Measurements from ENCODE around the gene IRGQ.

DNA sequence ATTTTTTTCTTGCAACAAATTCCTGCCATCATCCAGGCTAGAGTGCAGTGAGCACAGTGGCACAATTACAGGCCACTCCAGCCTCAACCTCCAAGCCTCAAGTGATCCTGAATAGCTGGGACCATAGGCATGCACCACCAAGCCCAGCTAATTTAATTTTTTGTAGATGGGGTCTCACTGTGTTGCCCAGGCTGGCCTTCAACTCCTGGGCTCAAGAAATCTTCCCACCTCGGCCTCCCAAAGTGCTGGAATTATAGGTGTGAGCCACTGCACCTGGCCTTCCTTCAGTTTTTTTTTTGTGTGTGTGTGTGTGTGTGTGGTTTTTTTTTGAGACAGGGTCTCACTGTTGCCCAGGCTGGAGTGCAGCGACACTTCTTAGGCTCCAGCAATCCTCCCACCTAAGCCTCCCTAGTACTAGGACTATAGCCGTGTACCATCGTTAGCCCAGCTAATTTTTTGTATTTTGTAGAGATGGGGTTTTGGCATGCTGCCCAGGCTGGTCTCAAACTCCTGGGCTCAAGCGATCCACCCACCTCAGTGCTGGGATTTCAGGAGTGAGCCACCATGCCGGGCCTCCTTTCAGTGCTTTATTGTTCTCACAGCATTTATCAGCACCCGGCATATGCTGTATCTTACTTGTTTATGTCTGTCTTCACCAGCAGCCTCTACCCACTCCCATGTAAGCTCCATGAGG, 10.1 kb upstream of the IRGQ start:
- no peak for TF ChIP-seq ZNF274 (IDR thresholded peaks at IDR 0.05; ENCODE audit: low read depth, low read length)
- no peak for TF ChIP-seq SUZ12 (IDR thresholded peaks at IDR 0.05; ENCODE audit: extremely low read depth, insufficient read depth, insufficient read length)

Measured in NT2/D1 (cell line).